ENCODE results near the gene GULP1.
A peak's percentile ranks its signal among the peaks of the same experiment; 100 is the strongest.

The GULP1 gene

GRCh38 chr2:188610050-188610444 lies 318.4 kb downstream of the GULP1 start:
- no peak for DNase-seq

GRCh38 chr2:188610827-188611226 lies 319.2 kb downstream of the GULP1 start:
- no peak for DNase-seq

GRCh38 chr2:188619146-188619545 lies 327.5 kb downstream of the GULP1 start:
- no peak for DNase-seq

GRCh38 chr2:188620916-188621315 lies 329.2 kb downstream of the GULP1 start:
- no peak for DNase-seq

- no peak for DNase-seq
Measured at GRCh38 chr2:188622601-188623260, 331.1 kb downstream of the GULP1 start.

DNA sequence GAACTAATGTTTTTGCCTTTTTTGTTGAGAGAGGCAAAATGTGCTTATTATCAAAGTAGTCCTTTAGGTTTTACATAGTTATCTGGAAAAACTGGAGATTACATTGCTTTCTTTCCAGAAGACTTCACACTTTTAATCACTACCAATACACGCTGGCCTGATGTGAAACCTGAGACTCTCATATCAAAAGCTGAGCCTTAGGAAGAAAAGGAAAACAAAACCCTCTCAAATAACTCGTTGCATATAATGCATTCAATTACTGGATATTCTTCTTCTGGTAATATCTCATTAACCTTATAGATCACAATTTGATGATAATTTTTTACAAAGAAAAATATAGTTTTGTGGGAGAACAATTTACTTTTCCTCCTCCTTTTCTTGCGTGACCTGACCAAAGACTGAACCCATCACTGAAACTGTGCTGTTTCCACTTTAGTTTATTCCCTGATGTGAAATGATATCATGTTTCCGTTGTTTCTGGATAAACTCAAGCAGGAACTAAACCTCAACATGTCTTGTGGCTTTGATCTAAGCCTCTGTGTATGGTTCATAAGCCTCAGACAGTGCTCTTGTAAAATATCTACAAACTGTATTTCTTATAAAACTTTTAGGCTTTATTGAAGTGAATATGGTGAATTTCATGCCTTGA lies 332.4 kb downstream of the GULP1 start:
- DNase-seq, result peak; percentile 90

GRCh38 chr2:188627471-188627870 lies 335.8 kb downstream of the GULP1 start:
- DNase-seq, result no peak

GRCh38 chr2:188628989-188629752 lies 337.5 kb downstream of the GULP1 start:
- DNase-seq, result no peak

- no peak for DNase-seq
Measured at GRCh38 chr2:188629753-188630527, 338.3 kb downstream of the GULP1 start.

DNA sequence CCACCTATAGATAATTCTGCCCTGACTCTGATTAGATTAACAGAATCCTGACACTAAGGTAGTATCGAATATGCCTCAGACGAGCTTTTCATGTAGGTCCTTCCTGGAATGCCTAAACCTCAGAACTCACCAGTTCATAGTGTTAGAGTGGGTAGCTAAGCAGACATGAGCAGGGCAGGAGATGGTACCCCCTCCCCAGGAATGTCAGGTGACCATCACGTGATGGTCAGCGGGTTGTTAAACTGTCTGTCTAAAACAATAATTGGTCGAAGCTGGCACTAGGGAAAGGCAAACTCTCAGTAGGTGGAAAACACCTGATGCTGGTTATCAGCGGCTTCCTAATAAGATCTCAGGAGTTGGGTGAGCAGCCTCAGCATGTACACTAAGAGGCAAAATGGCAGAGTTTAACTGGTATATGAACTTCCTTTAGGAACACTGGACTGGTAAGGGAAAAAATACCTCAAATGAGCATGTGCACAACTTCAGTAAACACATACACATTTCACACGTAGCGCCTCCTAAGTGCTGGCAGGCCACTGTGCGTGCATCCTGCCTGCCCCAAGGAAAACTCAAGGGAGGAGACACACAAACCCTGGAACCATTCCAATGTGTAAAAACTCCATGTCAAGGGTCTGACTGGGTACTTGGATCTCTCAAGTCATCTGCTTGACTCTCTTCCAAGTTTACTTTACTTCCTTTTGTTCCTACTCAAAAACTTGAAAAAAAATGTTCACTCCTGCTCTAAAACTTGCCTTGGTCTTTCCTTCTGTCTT lies 339.5 kb downstream of the GULP1 start:
- DNase-seq, result no peak

DNA sequence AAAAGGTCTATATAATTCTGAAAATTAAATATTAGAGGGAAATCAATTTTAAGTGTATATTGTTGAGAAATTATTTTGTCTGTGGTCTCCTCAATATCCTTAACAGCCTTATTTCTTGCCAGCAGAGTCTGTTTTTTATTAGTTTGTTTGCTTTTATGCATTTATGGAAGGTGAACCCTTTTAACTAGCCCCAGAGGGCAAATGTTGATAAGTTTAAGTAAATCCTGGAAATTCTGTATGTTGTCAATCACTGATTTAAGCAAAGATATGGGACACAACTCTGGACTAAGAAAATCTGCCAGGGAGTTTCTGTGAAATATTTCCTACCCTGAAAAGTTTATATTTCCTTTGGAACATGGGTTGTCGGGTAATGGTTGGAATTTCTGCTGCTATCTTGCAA lies 343.0 kb downstream of the GULP1 start:
- no peak for DNase-seq

Data from NCI-H2171 treated with DMSO at 0.1 percent for 48 hours (cell line).